ENCODE results near the gene CEP57L1. TPM values are rescaled to one million over a fixed set of nuclear protein-coding genes. Genes with fewer than 3 reads are reported as not detected.

Gene CEP57L1
- total and polyA plus RNA-seq, 7 experiments from 2014 or later = 3.1 to 17.2 (median 6.5) TPM

- DNase-seq (no peak), ATAC-seq (no peak)
- ChIA-PET CTCF (interaction anchor here (0.6 to 3.0 kb wide), 3 partner anchors 21 to 207 kb away, joined by 3 to 13 read pairs (median 3); no protein-coding TSS in a partner anchor), POLR2A (interaction anchor here (0.6 kb wide), 3 partner anchors 19 to 214 kb away, joined by 3 to 6 read pairs (median 3); no protein-coding TSS in a partner anchor)
- Mint-ChIP-seq H3K9me3 (peaks cover 0 to 3% (median 0%) of the 10 kb centered on the region in 11 donors), H3K36me3 (peaks cover 0 to 7% (median 0%) of the 10 kb centered on the region in 5 donors), H3K27me3 (peaks cover 0 to 28% (median 0%) of the 10 kb centered on the region in 5 donors), H3K4me1 (peaks cover 4 to 53% (median 28%) of the 10 kb centered on the region in 7 donors), H3K27ac (no peak overlapping the region), H3K4me3 (no peak overlapping the region)
- Histone ChIP-seq H3K27me3 (ENCODE audit: control insufficient read depth in 2 of 2, insufficient read depth in 2 of 2, low read length in 2 of 2) (no peaks in the 10 kb centered on the region), H3K4me1 (ENCODE audit: control insufficient read depth in 2 of 2, insufficient read depth in 2 of 2, low read length in 2 of 2) (peaks cover 0 to 14% of the 10 kb centered on the region in 2 donors), H3K9me3 (ENCODE audit: control insufficient read depth in 2 of 3, low read length in 3 of 3) (no peaks in the 10 kb centered on the region), H3K36me3 (ENCODE audit: control insufficient read depth in 2 of 3, insufficient read depth in 3 of 3, low read length in 3 of 3) (no peaks in the 10 kb centered on the region), H3K27ac (ENCODE audit: low read depth, low read length) (no peak overlapping the region), H3K4me3 (ENCODE audit: low read length) (no peak overlapping the region)
- intact Hi-C loops (cut with micrococcal nuclease) = loop anchor here in 1 of 2 donors (2.0 kb wide), 1 partner anchor 15 kb away; no protein-coding TSS in a partner anchor
Measured at GRCh38 chr6:109051301-109052017, 43.8 kb upstream of the CEP57L1 start.

- Mint-ChIP-seq H3K4me3 (no peak overlapping the region), H3K9me3 (peaks cover 0 to 3% (median 0%) of the 10 kb centered on the region in 11 donors), H3K36me3 (peaks cover 0 to 7% (median 5%) of the 10 kb centered on the region in 5 donors), H3K27ac (no peak overlapping the region), H3K4me1 (peaks cover 4 to 60% (median 33%) of the 10 kb centered on the region in 7 donors), H3K27me3 (peaks cover 0 to 28% (median 0%) of the 10 kb centered on the region in 5 donors)
- no peak for DNase-seq
- intact Hi-C loops (cut with micrococcal nuclease) = no loop called here
- H3K9me3 ChIP-seq (ENCODE audit: control insufficient read depth in 2 of 3, low read length in 3 of 3) = no peaks in the 10 kb centered on the region
- ATAC-seq = no peak
- H3K4me1 ChIP-seq (ENCODE audit: control insufficient read depth in 2 of 2, insufficient read depth in 2 of 2, low read length in 2 of 2) = peaks cover 0 to 14% of the 10 kb centered on the region in 2 donors
- no peak overlapping the region for H3K27ac ChIP-seq (ENCODE audit: low read depth, low read length)
- H3K27me3 ChIP-seq (ENCODE audit: control insufficient read depth in 2 of 2, insufficient read depth in 2 of 2, low read length in 2 of 2) = no peaks in the 10 kb centered on the region
- H3K36me3 ChIP-seq (ENCODE audit: control insufficient read depth in 2 of 3, insufficient read depth in 3 of 3, low read length in 3 of 3) = no peaks in the 10 kb centered on the region
- ChIA-PET POLR2A (interaction anchor here (0.6 kb wide), 2 partner anchors 39 to 215 kb away, joined by 3 read pairs; no protein-coding TSS in a partner anchor), CTCF (interaction anchor here (0.8 to 3.0 kb wide), 2 partner anchors 15 to 20 kb away, joined by 4 to 13 read pairs; no protein-coding TSS in a partner anchor)
- H3K4me3 ChIP-seq (ENCODE audit: low read length) = no peak overlapping the region
Measured at GRCh38 chr6:109052018-109052651, 43.2 kb upstream of the CEP57L1 start.

GRCh38 chr6:109052852-109053251 is 42.5 kb upstream of the CEP57L1 start:
- Mint-ChIP-seq H3K4me1 (peaks cover 4 to 67% (median 33%) of the 10 kb centered on the region in 7 donors), H3K4me3 (no peak overlapping the region), H3K36me3 (peaks cover 0 to 7% (median 5%) of the 10 kb centered on the region in 5 donors), H3K9me3 (peaks cover 0 to 3% (median 0%) of the 10 kb centered on the region in 11 donors), H3K27me3 (peaks cover 0 to 28% (median 0%) of the 10 kb centered on the region in 5 donors), H3K27ac (no peak overlapping the region)
- ChIA-PET CTCF (interaction anchor here (0.8 to 3.0 kb wide), 2 partner anchors 14 to 19 kb away, joined by 4 to 13 read pairs; no protein-coding TSS in a partner anchor), POLR2A (no interaction called here)
- Histone ChIP-seq H3K27ac (ENCODE audit: low read depth, low read length) (no peak overlapping the region), H3K4me3 (ENCODE audit: low read length) (no peak overlapping the region), H3K27me3 (ENCODE audit: control insufficient read depth in 2 of 2, insufficient read depth in 2 of 2, low read length in 2 of 2) (no peaks in the 10 kb centered on the region), H3K9me3 (ENCODE audit: control insufficient read depth in 2 of 3, low read length in 3 of 3) (no peaks in the 10 kb centered on the region), H3K36me3 (ENCODE audit: control insufficient read depth in 2 of 3, insufficient read depth in 3 of 3, low read length in 3 of 3) (no peaks in the 10 kb centered on the region), H3K4me1 (ENCODE audit: control insufficient read depth in 2 of 2, insufficient read depth in 2 of 2, low read length in 2 of 2) (peaks cover 0 to 14% of the 10 kb centered on the region in 2 donors)
- intact Hi-C loops (cut with micrococcal nuclease) = no loop called here
- no peak for ATAC-seq
- no peak for DNase-seq

- H3K27me3 Mint-ChIP-seq = peaks cover 0 to 28% (median 0%) of the 10 kb centered on the region in 5 donors
- H3K36me3 ChIP-seq (ENCODE audit: control insufficient read depth in 2 of 3, insufficient read depth in 3 of 3, low read length in 3 of 3) = no peaks in the 10 kb centered on the region
- no peak overlapping the region for H3K27ac Mint-ChIP-seq
- H3K36me3 Mint-ChIP-seq = peaks cover 0 to 7% (median 3%) of the 10 kb centered on the region in 5 donors
- H3K4me1 ChIP-seq (ENCODE audit: control insufficient read depth in 2 of 2, insufficient read depth in 2 of 2, low read length in 2 of 2) = peaks cover 0 to 10% of the 10 kb centered on the region in 2 donors
- no peak for ATAC-seq
- H3K27me3 ChIP-seq (ENCODE audit: control insufficient read depth in 2 of 2, insufficient read depth in 2 of 2, low read length in 2 of 2) = no peaks in the 10 kb centered on the region
- peaks cover under 1 to 64% (median 30%) of the 10 kb centered on the region in 7 donors for H3K4me1 Mint-ChIP-seq
- ChIA-PET CTCF (interaction anchor here (3.0 kb wide), 1 partner anchor 19 kb away, joined by 13 read pairs; no protein-coding TSS in a partner anchor), POLR2A (no interaction called here)
- H3K9me3 Mint-ChIP-seq = peaks cover 0 to 3% (median 0%) of the 10 kb centered on the region in 11 donors
- no peak overlapping the region for H3K27ac ChIP-seq (ENCODE audit: low read depth, low read length)
- H3K9me3 ChIP-seq (ENCODE audit: control insufficient read depth in 2 of 3, low read length in 3 of 3) = no peaks in the 10 kb centered on the region
- no peak overlapping the region for H3K4me3 ChIP-seq (ENCODE audit: low read length)
- DNase-seq = no peak
- no peak overlapping the region for H3K4me3 Mint-ChIP-seq
- intact Hi-C loops (cut with micrococcal nuclease) = no loop called here
Measured at GRCh38 chr6:109053336-109053735, 42.0 kb upstream of the CEP57L1 start.

GRCh38 chr6:109055771-109056235 is 39.5 kb upstream of the CEP57L1 start:
- Mint-ChIP-seq H3K27me3 (peaks cover 0 to 16% (median 0%) of the 10 kb centered on the region in 5 donors), H3K27ac (no peak overlapping the region), H3K36me3 (peaks cover 0 to 5% (median 3%) of the 10 kb centered on the region in 5 donors), H3K9me3 (no peaks in the 10 kb centered on the region), H3K4me3 (no peak overlapping the region), H3K4me1 (peaks cover 11 to 68% (median 39%) of the 10 kb centered on the region in 7 donors)
- Histone ChIP-seq H3K4me1 (ENCODE audit: control insufficient read depth in 2 of 2, insufficient read depth in 2 of 2, low read length in 2 of 2) (peaks cover 13 to 14% of the 10 kb centered on the region in 2 donors), H3K36me3 (ENCODE audit: control insufficient read depth in 2 of 3, insufficient read depth in 3 of 3, low read length in 3 of 3) (no peaks in the 10 kb centered on the region), H3K9me3 (ENCODE audit: control insufficient read depth in 2 of 3, low read length in 3 of 3) (no peaks in the 10 kb centered on the region), H3K4me3 (ENCODE audit: low read length) (no peak overlapping the region), H3K27ac (ENCODE audit: low read depth, low read length) (no peak overlapping the region), H3K27me3 (ENCODE audit: control insufficient read depth in 2 of 2, insufficient read depth in 2 of 2, low read length in 2 of 2) (no peaks in the 10 kb centered on the region)
- ChIA-PET CTCF (no interaction called here), POLR2A (interaction anchor here (1.6 kb wide), 1 partner anchor 46 kb away, joined by 8 read pairs; no protein-coding TSS in a partner anchor)
- DNase-seq (no peak), ATAC-seq (no peak)
- intact Hi-C loops (cut with micrococcal nuclease) = loop anchor here in 1 of 2 donors (5.0 kb wide), 1 partner anchor 114 kb away; no protein-coding TSS in a partner anchor

GRCh38 chr6:109056661-109057060 is 38.6 kb upstream of the CEP57L1 start:
- H3K4me3 Mint-ChIP-seq = no peak overlapping the region
- H3K27ac Mint-ChIP-seq = no peak overlapping the region
- ATAC-seq (no peak), DNase-seq (no peak)
- Histone ChIP-seq H3K4me1 (ENCODE audit: control insufficient read depth in 2 of 2, insufficient read depth in 2 of 2, low read length in 2 of 2) (peaks cover 13 to 14% of the 10 kb centered on the region in 2 donors), H3K36me3 (ENCODE audit: control insufficient read depth in 2 of 3, insufficient read depth in 3 of 3, low read length in 3 of 3) (no peaks in the 10 kb centered on the region), H3K4me3 (ENCODE audit: low read length) (no peak overlapping the region), H3K27me3 (ENCODE audit: control insufficient read depth in 2 of 2, insufficient read depth in 2 of 2, low read length in 2 of 2) (no peaks in the 10 kb centered on the region), H3K9me3 (ENCODE audit: control insufficient read depth in 2 of 3, low read length in 3 of 3) (no peaks in the 10 kb centered on the region), H3K27ac (ENCODE audit: low read depth, low read length) (no peak overlapping the region)
- H3K27me3 Mint-ChIP-seq = peaks cover 0 to 16% (median 0%) of the 10 kb centered on the region in 5 donors
- ChIA-PET CTCF (interaction anchor here (1.2 kb wide), 1 partner anchor 16 kb away, joined by 4 read pairs; no protein-coding TSS in a partner anchor), POLR2A (interaction anchor here (0.7 to 1.6 kb wide), 3 partner anchors 47 to 498 kb away, joined by 3 to 8 read pairs (median 4); no protein-coding TSS in a partner anchor)
- no peaks in the 10 kb centered on the region for H3K9me3 Mint-ChIP-seq
- peaks cover 12 to 66% (median 40%) of the 10 kb centered on the region in 7 donors for H3K4me1 Mint-ChIP-seq
- peaks cover 0 to 5% (median 3%) of the 10 kb centered on the region in 5 donors for H3K36me3 Mint-ChIP-seq
- intact Hi-C loops (cut with micrococcal nuclease) = loop anchor here in 1 of 2 donors (5.0 kb wide), 1 partner anchor 114 kb away; no protein-coding TSS in a partner anchor
